Lung (tissue), 12 donors: ENCODE data around the gene RPS6KL1. TPM values are rescaled to one million over a fixed set of nuclear protein-coding genes. Genes with fewer than 3 reads are reported as not detected.

Experiments used
- ATAC-seq: fragments of 200-7000 bp; cut with Tn5 transposase; one replicate; pipeline ENCODE4 v1.9.1; 2020; ENCODE audit warnings: moderate number of reproducible peaks; ENCODE audit not compliant: insufficient read depth, low FRiP score
- DNase-seq, 3 donors: peaks; one replicate each; pipeline ENCODE4 v3.0.0-alpha.2; 2013 to 2017
- H3K27ac ChIP-seq, 2 donors: one replicate each; pipeline ENCODE4 v1.5.1; 2013; ENCODE audit warnings: mild to moderate bottlenecking in 2 of 2, moderate library complexity in 2 of 2, control low read depth in 1 of 2, inconsistent platforms in 1 of 2, low read depth in 1 of 2, low read length in 1 of 2
- H3K27me3 ChIP-seq, 3 donors: one replicate each; pipeline ENCODE4 v1.5.1; 2013; ENCODE audit warnings: low read length in 2 of 3; ENCODE audit not compliant: control insufficient read depth in 3 of 3, insufficient read depth in 3 of 3
- H3K36me3 ChIP-seq, 4 donors: one replicate each; pipeline ENCODE4 v1.5.1; 2013; ENCODE audit warnings: low read length in 4 of 4, mild to moderate bottlenecking in 1 of 4, moderate library complexity in 1 of 4; ENCODE audit not compliant: control insufficient read depth in 4 of 4, insufficient read depth in 4 of 4
- H3K4me1 ChIP-seq, 5 donors: one replicate each; pipeline ENCODE4 v1.5.1; 2013; ENCODE audit warnings: low read length in 5 of 5, mild to moderate bottlenecking in 2 of 5, moderate library complexity in 1 of 5; ENCODE audit not compliant: control insufficient read depth in 5 of 5, insufficient read depth in 5 of 5
- H3K4me3 ChIP-seq: one replicate; pipeline ENCODE4 v1.5.1; 2013; ENCODE audit warnings: mild to moderate bottlenecking, control low read depth, moderate library complexity
- H3K9ac ChIP-seq, 2 donors: one replicate each; pipeline ENCODE4 v1.5.1; 2013; ENCODE audit warnings: low read length in 2 of 2, control low read depth in 1 of 2; ENCODE audit not compliant: insufficient read depth in 1 of 2
- H3K9me3 ChIP-seq, 4 donors: one replicate each; pipeline ENCODE4 v1.5.1; 2013; ENCODE audit warnings: low read length in 3 of 4, mild to moderate bottlenecking in 1 of 4, moderate library complexity in 1 of 4; ENCODE audit not compliant: control insufficient read depth in 4 of 4, insufficient read depth in 3 of 4
- WGBS, 2 donors: extraction: QIAGEN DNeasy Blood & Tissue Kit; methylation state at CpG; one replicate each; pipeline ENCODE4 v1.1.7; 2013; 5-methylcytosine and 5-hydroxymethylcytosine counted together
- polyA plus RNA-seq, 2 donors: library from polyadenylated mRNA; stranded (reverse); fragments of 200-250 nt; gene quantifications; one replicate each; pipeline ENCODE4 v1.2.1, GENCODE V29; 2013
- total RNA-seq, 2 donors: library from RNA; depleted of rRNA in 1 of 2; stranded (reverse); fragments of >200 nt in 1 of 2; gene quantifications; one replicate each; pipeline ENCODE4 v1.2.1, GENCODE V29; 2014 to 2021
- TF ChIP-seq, protein P1 (sequence below): IDR thresholded peaks from 2 replicates; pipeline ENCODE4 v1.5.1; 2012; ENCODE audit warnings: mild to moderate bottlenecking; ENCODE audit errors: control extremely low read depth, extremely low read depth
- donor health status: control.
- donor health status: control.
- donor health status: Bipolar disorder and iron deficiency.
- donor health status: healthy.
- donor health status: DM: yes; HTN: yes; CAD: no.

RPS6KL1 gene
- total and polyA plus RNA-seq, 4 donors: 2.2 to 13.0 (median 4.3) TPM

DNA sequence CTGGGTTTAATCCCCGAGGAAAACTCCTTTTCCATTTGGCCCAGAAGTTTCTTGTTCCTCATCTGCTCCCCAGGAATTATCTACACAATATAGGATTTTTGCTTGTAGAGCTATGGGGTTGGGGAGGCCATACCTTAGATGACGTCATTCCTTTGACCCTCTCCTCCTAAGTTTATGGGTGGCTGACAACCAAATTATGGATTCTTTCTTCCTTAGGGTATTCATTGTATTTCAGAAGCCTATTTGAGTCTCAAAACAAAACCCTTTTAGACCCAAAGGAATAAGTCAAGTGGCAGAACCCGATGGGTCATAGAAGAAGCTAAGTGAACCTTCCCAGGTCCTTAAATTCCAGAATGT lies 61.3 kb downstream of the RPS6KL1 start:
- no peaks in the 10 kb centered on the region for H3K9me3 ChIP-seq
- TF ChIP-seq, protein P1, sequence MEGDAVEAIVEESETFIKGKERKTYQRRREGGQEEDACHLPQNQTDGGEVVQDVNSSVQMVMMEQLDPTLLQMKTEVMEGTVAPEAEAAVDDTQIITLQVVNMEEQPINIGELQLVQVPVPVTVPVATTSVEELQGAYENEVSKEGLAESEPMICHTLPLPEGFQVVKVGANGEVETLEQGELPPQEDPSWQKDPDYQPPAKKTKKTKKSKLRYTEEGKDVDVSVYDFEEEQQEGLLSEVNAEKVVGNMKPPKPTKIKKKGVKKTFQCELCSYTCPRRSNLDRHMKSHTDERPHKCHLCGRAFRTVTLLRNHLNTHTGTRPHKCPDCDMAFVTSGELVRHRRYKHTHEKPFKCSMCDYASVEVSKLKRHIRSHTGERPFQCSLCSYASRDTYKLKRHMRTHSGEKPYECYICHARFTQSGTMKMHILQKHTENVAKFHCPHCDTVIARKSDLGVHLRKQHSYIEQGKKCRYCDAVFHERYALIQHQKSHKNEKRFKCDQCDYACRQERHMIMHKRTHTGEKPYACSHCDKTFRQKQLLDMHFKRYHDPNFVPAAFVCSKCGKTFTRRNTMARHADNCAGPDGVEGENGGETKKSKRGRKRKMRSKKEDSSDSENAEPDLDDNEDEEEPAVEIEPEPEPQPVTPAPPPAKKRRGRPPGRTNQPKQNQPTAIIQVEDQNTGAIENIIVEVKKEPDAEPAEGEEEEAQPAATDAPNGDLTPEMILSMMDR: no peak
- no peak overlapping the region for H3K4me3 ChIP-seq
- no peak for DNase-seq
- no peaks in the 10 kb centered on the region for H3K4me1 ChIP-seq
- H3K27me3 ChIP-seq: no peaks in the 10 kb centered on the region
- ATAC-seq: no peak
- H3K27ac ChIP-seq: no peak overlapping the region
- H3K9ac ChIP-seq: no peak overlapping the region
- H3K36me3 ChIP-seq: no peaks in the 10 kb centered on the region
- WGBS, 2 donors: 81 to 89% methylated on average over 3 of the region's 3 CpGs

GRCh38 chr14:74860899-74861733 lies 61.9 kb downstream of the RPS6KL1 start:
- Histone ChIP-seq H3K36me3 (no peaks in the 10 kb centered on the region), H3K4me1 (no peaks in the 10 kb centered on the region), H3K27ac (no peak overlapping the region), H3K9me3 (no peaks in the 10 kb centered on the region), H3K9ac (no peak overlapping the region), H3K4me3 (no peak overlapping the region), H3K27me3 (no peaks in the 10 kb centered on the region)
- ATAC-seq: peak; percentile 77
- TF ChIP-seq, protein P1: peak; percentile 93
- peak; percentile 84 to 89 (median 88) for DNase-seq
- 30 to 36% methylated on average over 7 of the region's 7 CpGs for WGBS, 2 donors

DNA sequence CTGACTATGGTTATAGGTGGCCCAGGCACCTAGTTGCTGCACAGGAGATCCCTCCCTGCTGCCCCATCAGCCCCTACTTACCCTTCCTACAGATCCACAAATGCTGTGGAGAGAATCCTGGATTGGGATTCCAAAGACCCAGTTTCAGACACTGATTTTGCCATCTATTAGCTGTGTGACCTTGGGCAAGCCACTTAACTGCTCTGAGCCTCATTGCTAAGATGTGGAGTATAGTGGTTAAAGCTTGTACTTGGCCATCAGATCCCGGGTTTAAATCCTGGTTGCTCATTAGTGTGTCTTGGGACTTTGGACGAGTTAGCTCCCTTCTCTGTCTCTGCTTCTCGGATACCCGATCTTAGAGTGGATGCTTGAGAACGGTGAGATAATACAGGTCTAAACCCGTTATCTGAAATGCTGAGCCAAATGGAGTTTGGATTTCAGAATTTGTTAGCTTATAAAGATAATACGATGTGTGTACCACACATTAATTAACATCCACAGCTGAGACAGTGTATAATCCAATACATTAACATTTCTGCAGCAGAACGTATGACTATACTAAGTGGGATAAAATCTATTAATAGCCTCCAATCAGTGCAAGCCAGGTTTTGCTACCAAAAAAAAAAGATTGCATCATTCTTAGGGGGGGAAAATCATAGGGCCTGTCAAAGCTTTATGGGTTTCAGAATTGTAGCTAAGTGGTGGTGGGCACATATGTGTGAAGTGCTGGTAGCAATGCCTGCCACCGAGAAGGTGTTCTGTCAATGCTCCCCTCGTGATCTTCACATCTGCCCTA lies 63.1 kb downstream of the RPS6KL1 start:
- H3K4me1 ChIP-seq: peaks cover 0 to 2% (median 0%) of the 10 kb centered on the region in 5 donors
- TF ChIP-seq, protein P1: no peak
- no peaks in the 10 kb centered on the region for H3K9me3 ChIP-seq
- DNase-seq: no peak
- no peak overlapping the region for H3K27ac ChIP-seq
- H3K9ac ChIP-seq: no peak overlapping the region
- no peak overlapping the region for H3K4me3 ChIP-seq
- no peaks in the 10 kb centered on the region for H3K27me3 ChIP-seq
- no peak for ATAC-seq
- WGBS, 2 donors: 69 to 75% methylated on average over 10 of the region's 10 CpGs
- H3K36me3 ChIP-seq: no peaks in the 10 kb centered on the region
